H1 (cell line): ENCODE results near the gene ZNF511. TPM values are rescaled to one million over a fixed set of nuclear protein-coding genes. Genes with fewer than 3 reads are reported as not detected.
A peak's percentile ranks its signal among the peaks of the same experiment; 100 is the strongest.

Experiments
- CTCF ChIA-PET: fragments of 300-600 bp; sonication (Branson Sonifier 250); formaldehyde crosslinking; loops from one replicate; lab custom pipeline; 2021; ENCODE audit not compliant: partially characterized antibody; lab: Charles Lee
- POLR2A ChIA-PET: fragments of 300-600 bp; sonication (Branson Sonifier 250); formaldehyde crosslinking; loops from one replicate; lab custom pipeline; 2021; ENCODE audit warnings: inconsistent platforms; ENCODE audit not compliant: partially characterized antibody; lab: Charles Lee
- DNase-seq, 2 experiments: peaks; one replicate each; pipeline versions ENCODE4 v3.0.0 to v3.0.0-alpha.2; 2010 to 2022; ENCODE audit warnings: low spot score in 2 of 2, low read depth in 1 of 2, mixed read lengths in 1 of 2
- FAIRE-seq: peaks from 2 replicates; lab custom pipeline; 2011; peaks lifted over from hg19 to GRCh38; lab: Jason Lieb, UNC
- H2AFZ ChIP-seq: 2 replicates; pipeline ENCODE4 v1.8.1; 2012; ENCODE audit warnings: low read length, inconsistent platforms
- H2AK5ac ChIP-seq: 2 replicates; pipeline ENCODE4 v1.6.1; 2013; ENCODE audit warnings: low read depth, low read length
- H2BK120ac ChIP-seq: replicated peaks from 2 replicates; pipeline ENCODE3; 2013; ENCODE audit warnings: low read depth, low read length, inconsistent platforms
- H2BK12ac ChIP-seq: 2 replicates; pipeline ENCODE4 v1.6.1; 2013; ENCODE audit warnings: low read depth, low read length
- H2BK15ac ChIP-seq: 2 replicates; pipeline ENCODE4 v1.6.1; 2013; ENCODE audit warnings: low read length
- H2BK20ac ChIP-seq: 2 replicates; pipeline ENCODE4 v1.6.1; 2013; ENCODE audit warnings: low read length
- H2BK5ac ChIP-seq: 2 replicates; pipeline ENCODE4 v1.6.1; 2013; ENCODE audit warnings: low read depth, low read length
- H3K14ac ChIP-seq: 2 replicates; pipeline ENCODE4 v1.6.1; 2013; ENCODE audit warnings: inconsistent platforms; ENCODE audit not compliant: insufficient read length
- H3K18ac ChIP-seq: 2 replicates; pipeline ENCODE4 v1.6.1; 2013; ENCODE audit warnings: low read length; ENCODE audit errors: extremely low read depth
- H3K23ac ChIP-seq: 2 replicates; pipeline ENCODE4 v1.6.1; 2013; ENCODE audit warnings: inconsistent platforms; ENCODE audit not compliant: insufficient read length
- H3K23me2 ChIP-seq: 2 replicates; pipeline ENCODE4 v1.6.1; 2013; ENCODE audit warnings: low read depth, low read length
- H3K27ac ChIP-seq: 2 replicates; pipeline ENCODE4 v1.6.1; 2011; ENCODE audit warnings: low read depth, low read length, inconsistent platforms
- H3K27me3 ChIP-seq, 4 experiments: replicated peaks in 1 of 4; 1 replicate in 1 of 4; 2 replicates in 3 of 4; pipeline versions ENCODE4 v1.6.1 to v1.8.1; 2011 to 2013; ENCODE audit warnings: low read length in 3 of 4, mild to moderate bottlenecking in 3 of 4, inconsistent platforms in 2 of 4, mixed read lengths in 2 of 4, moderate library complexity in 1 of 4; ENCODE audit not compliant: control insufficient read depth in 3 of 4, insufficient read depth in 3 of 4; ENCODE audit errors: extremely low read depth in 1 of 4
- H3K36me3 ChIP-seq, 4 experiments: 2 replicates each; pipeline versions ENCODE4 v1.6.1 to v1.8.1; 2011 to 2013; ENCODE audit warnings: mild to moderate bottlenecking in 4 of 4, low read length in 3 of 4, moderate library complexity in 2 of 4, control low read depth in 1 of 4, inconsistent platforms in 1 of 4; ENCODE audit not compliant: insufficient read depth in 4 of 4, control insufficient read depth in 2 of 4
- H3K4ac ChIP-seq: replicated peaks from 2 replicates; pipeline ENCODE3; 2013; ENCODE audit warnings: low read length, low read depth, mixed read lengths, inconsistent platforms; ENCODE audit not compliant: insufficient read length
- H3K4me1 ChIP-seq, 4 experiments: replicated peaks in 1 of 4; 1 replicate in 1 of 4; 2 replicates in 3 of 4; pipeline versions ENCODE4 v1.6.1 to v1.8.1; 2011 to 2013; ENCODE audit warnings: low read length in 3 of 4, inconsistent platforms in 2 of 4, mixed read lengths in 1 of 4; ENCODE audit not compliant: insufficient read depth in 4 of 4, control insufficient read depth in 3 of 4
- H3K4me2 ChIP-seq, 2 experiments: 2 replicates each; pipeline versions ENCODE4 v1.6.1 to v1.8.1; 2011 to 2013; ENCODE audit warnings: low read depth in 2 of 2, low read length in 2 of 2, control low read depth in 1 of 2, inconsistent platforms in 1 of 2, mild to moderate bottlenecking in 1 of 2; ENCODE audit not compliant: insufficient read depth in 1 of 2
- H3K4me3 ChIP-seq, 4 experiments: fragments of 200-600, 300-600 bp in 1 of 4; sonication (generic), shearing (Covaris generic), sonication (Bioruptor Twin) in 1 of 4; 2 replicates each; pipeline versions ENCODE4 v1.5.1 to v1.8.1; 2011 to 2016; ENCODE audit warnings: low read length in 4 of 4, low read depth in 3 of 4, control low read depth in 2 of 4, inconsistent platforms in 2 of 4, mild to moderate bottlenecking in 2 of 4, mixed read lengths in 1 of 4, moderate library complexity in 1 of 4; ENCODE audit not compliant: insufficient read depth in 2 of 4; ENCODE audit errors: extremely low read depth in 1 of 4
- H3K56ac ChIP-seq: replicated peaks from 2 replicates; pipeline ENCODE3; 2013; ENCODE audit warnings: low read depth, mild to moderate bottlenecking, mixed read lengths, low read length, inconsistent platforms; ENCODE audit not compliant: insufficient read length
- H3K79me1 ChIP-seq: 2 replicates; pipeline ENCODE4 v1.6.1; 2013; ENCODE audit warnings: low read depth, low read length, control low read depth
- H3K79me2 ChIP-seq, 2 experiments: 2 replicates each; pipeline versions ENCODE4 v1.6.1 to v1.8.1; 2012 to 2013; ENCODE audit warnings: low read length in 2 of 2, mild to moderate bottlenecking in 2 of 2, inconsistent platforms in 1 of 2; ENCODE audit not compliant: insufficient read depth in 2 of 2, control insufficient read depth in 1 of 2
- H3K9ac ChIP-seq, 4 experiments: replicated peaks in 1 of 4; 1 replicate in 1 of 4; 2 replicates in 3 of 4; pipeline versions ENCODE4 v1.6.1 to v1.8.1; 2011 to 2013; ENCODE audit warnings: low read depth in 3 of 4, low read length in 3 of 4, control low read depth in 2 of 4, mild to moderate bottlenecking in 2 of 4, moderate library complexity in 2 of 4, inconsistent platforms in 1 of 4; ENCODE audit errors: extremely low read depth in 1 of 4
- H3K9me3 ChIP-seq, 2 experiments: 2 replicates each; pipeline versions ENCODE4 v1.6.1 to v1.8.1; 2012 to 2013; ENCODE audit warnings: mild to moderate bottlenecking in 2 of 2, moderate library complexity in 2 of 2, control low read depth in 1 of 2, inconsistent platforms in 1 of 2, low read depth in 1 of 2, low read length in 1 of 2, mixed read lengths in 1 of 2; ENCODE audit not compliant: insufficient read depth in 2 of 2
- H4K20me1 ChIP-seq, 2 experiments: replicated peaks in 1 of 2; 2 replicates each; pipeline versions ENCODE3 to v1.8.1; 2011 to 2013; ENCODE audit warnings: inconsistent platforms in 2 of 2, low read length in 2 of 2, mild to moderate bottlenecking in 1 of 2; ENCODE audit not compliant: insufficient read depth in 2 of 2, control insufficient read depth in 1 of 2
- H4K5ac ChIP-seq: 2 replicates; pipeline ENCODE4 v1.6.1; 2013; ENCODE audit warnings: low read length, low read depth, mixed read lengths, inconsistent platforms; ENCODE audit not compliant: insufficient read length
- H4K8ac ChIP-seq: 2 replicates; pipeline ENCODE4 v1.8.0; 2013; ENCODE audit warnings: mild to moderate bottlenecking, moderate library complexity, low read length, inconsistent platforms; ENCODE audit not compliant: insufficient read depth; ENCODE audit errors: extremely low read depth
- H4K91ac ChIP-seq: replicated peaks from 2 replicates; pipeline ENCODE3; 2013; ENCODE audit warnings: low read length, mixed read lengths, inconsistent platforms; ENCODE audit not compliant: insufficient read length
- CTBP2 ChIP-seq: IDR thresholded peaks from 2 replicates; pipeline ENCODE4 v1.7.0; 2011; ENCODE audit warnings: borderline replicate concordance, mild to moderate bottlenecking, moderate library complexity, mixed read lengths, low read length; ENCODE audit not compliant: insufficient read depth, insufficient read length
- JUN ChIP-seq: IDR thresholded peaks from 2 replicates; pipeline ENCODE4 v1.6.1; 2011; ENCODE audit warnings: low read depth, mild to moderate bottlenecking, improper control_type of control experiment, low read length
- RXRA ChIP-seq: IDR thresholded peaks from 2 replicates; pipeline ENCODE4 v1.6.1; 2011; ENCODE audit warnings: low read depth, mild to moderate bottlenecking, low read length, moderate library complexity; ENCODE audit not compliant: insufficient read depth
- WGBS, 2 experiments: shearing (Covaris generic) in 1 of 2; methylation state at CpG; one replicate each; pipeline versions ENCODE4 v1.1.6 to v1.1.7; 2013 to 2015; ENCODE audit warnings: low lambda C conversion rate in 2 of 2, mixed read lengths in 2 of 2, inconsistent platforms in 1 of 2, low coverage in 1 of 2, missing lambda C conversion rate in 1 of 2; ENCODE audit not compliant: insufficient replicate concordance in 2 of 2, insufficient coverage in 1 of 2, insufficient read length in 1 of 2; ENCODE audit errors: extremely low coverage in 1 of 2, missing lambda C conversion rate in 1 of 2; 5-methylcytosine and 5-hydroxymethylcytosine counted together
- polyA plus RNA-seq, 7 experiments: library from polyadenylated mRNA; depleted of rRNA in 3 of 7; stranded (reverse) in 5 of 7; unstranded in 2 of 7; fragments of >200 nt in 5 of 7; fragments of 200-250 nt in 2 of 7; gene quantifications; 1 replicate in 5 of 7; 2 replicates in 1 of 7; 4 replicates in 1 of 7; pipeline versions ENCODE4 v1.2.1 to v1.2.3, GENCODE V29; 2011 to 2013; ENCODE audit warnings: missing spikeins in 2 of 7, mixed read lengths in 2 of 7
- total RNA-seq: library from RNA; stranded (reverse); fragmentation: NEBNext Ultra II Directional; extraction: Animal tissue kit (Norgen Biotek cat#: 25700); gene quantifications from 2 replicates; pipeline ENCODE4 v1.2.1, GENCODE V29; 2021

Gene ZNF511
- total and polyA plus RNA-seq, 2 of the 8 experiments (the other 6 are each of a cell fraction or from before 2014, with no cell fraction given) = 55.4 to 71.7 TPM

DNA sequence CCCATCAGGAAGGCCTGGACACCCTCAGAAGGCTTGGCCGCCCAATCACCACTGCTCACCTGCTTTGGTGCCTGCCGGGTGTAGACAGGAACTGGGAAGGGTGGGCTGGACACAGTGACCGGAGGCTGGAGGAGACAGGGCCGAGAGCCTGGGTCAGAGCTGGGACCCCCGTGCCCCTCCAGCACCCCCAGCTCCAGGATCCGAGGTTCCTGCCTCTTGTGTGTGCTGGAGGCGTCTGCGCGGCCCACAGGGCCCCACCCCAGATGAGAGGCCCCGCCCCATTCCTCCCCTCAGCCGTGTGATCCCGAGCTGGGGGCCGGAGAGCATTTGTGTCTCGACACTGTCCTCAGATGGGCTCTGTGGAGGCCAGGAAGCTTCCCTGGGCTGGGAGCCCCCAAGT, 41.4 kb upstream of the ZNF511 start:
- Histone ChIP-seq H3K79me1 (no peaks in the 10 kb centered on the region), H4K20me1 (peaks cover 0 to 1% of the 10 kb centered on the region in 2 experiments), H3K23ac (no peak overlapping the region), H3K79me2 (no peaks in the 10 kb centered on the region), H3K18ac (0 out of 2 replicates have a peak overlapping the region, but pooled peaks have one; percentile 32), H3K4me2 (no peak overlapping the region), H3K4ac (no peak overlapping the region), H3K27ac (no peak overlapping the region), H4K8ac (no peak overlapping the region), H4K91ac (no peak overlapping the region), H3K4me1 (peaks cover 0 to 7% (median 1%) of the 10 kb centered on the region in 4 experiments; a peak in 5 of 7 replicates), H3K4me3 (no peak overlapping the region), H3K56ac (no peak overlapping the region), H2AFZ (0 out of 2 replicates have a peak overlapping the region, but pooled peaks have one; percentile 45), H3K36me3 (no peaks in the 10 kb centered on the region), H2BK12ac (0 out of 2 replicates have a peak overlapping the region, but pooled peaks have one; percentile 27), H3K9me3 (no peaks in the 10 kb centered on the region), H2BK20ac (no peak overlapping the region), H3K27me3 (peaks cover 0 to 13% (median 7%) of the 10 kb centered on the region in 4 experiments; a peak in 6 of 7 replicates), H3K9ac (no peak overlapping the region), H2BK5ac (no peak overlapping the region), H2BK120ac (no peak overlapping the region), H3K23me2 (no peaks in the 10 kb centered on the region), H3K14ac (no peak overlapping the region), H2AK5ac (peak overlapping the region; percentile 86; the same call in 1 of the 2 replicates), H4K5ac (no peak overlapping the region), H2BK15ac (0 out of 2 replicates have a peak overlapping the region, but pooled peaks have one; percentile 61)
- DNase-seq (no peak), FAIRE-seq (no peak)
- POLR2A ChIA-PET = interaction anchor here (0.6 to 2.6 kb wide), 7 partner anchors 8 to 305 kb away, joined by 3 to 11 read pairs (median 4); no protein-coding TSS in a partner anchor
- WGBS, 2 experiments = 87% methylated on average over 10 of the region's 14 CpGs; no CpG with 5 or more reads in 1 of the 2 experiments
- CTCF ChIA-PET = interaction anchor here (0.7 to 2.5 kb wide), 10 partner anchors 9 to 123 kb away, joined by 3 to 15 read pairs (median 4); partner anchors contain the start of gene ADAM8
- TF ChIP-seq JUN = no peak
- no peak for TF ChIP-seq RXRA
- no peak for TF ChIP-seq CTBP2
